NCI-H2171 treated with DMSO at 0.1 percent for 48 hours (cell line): ENCODE data around the gene LHPP.

Experiments used
- DNase-seq: peaks from one replicate; lab custom pipeline; 2025; lab: John Stamatoyannopoulos, UW

LHPP gene

DNA sequence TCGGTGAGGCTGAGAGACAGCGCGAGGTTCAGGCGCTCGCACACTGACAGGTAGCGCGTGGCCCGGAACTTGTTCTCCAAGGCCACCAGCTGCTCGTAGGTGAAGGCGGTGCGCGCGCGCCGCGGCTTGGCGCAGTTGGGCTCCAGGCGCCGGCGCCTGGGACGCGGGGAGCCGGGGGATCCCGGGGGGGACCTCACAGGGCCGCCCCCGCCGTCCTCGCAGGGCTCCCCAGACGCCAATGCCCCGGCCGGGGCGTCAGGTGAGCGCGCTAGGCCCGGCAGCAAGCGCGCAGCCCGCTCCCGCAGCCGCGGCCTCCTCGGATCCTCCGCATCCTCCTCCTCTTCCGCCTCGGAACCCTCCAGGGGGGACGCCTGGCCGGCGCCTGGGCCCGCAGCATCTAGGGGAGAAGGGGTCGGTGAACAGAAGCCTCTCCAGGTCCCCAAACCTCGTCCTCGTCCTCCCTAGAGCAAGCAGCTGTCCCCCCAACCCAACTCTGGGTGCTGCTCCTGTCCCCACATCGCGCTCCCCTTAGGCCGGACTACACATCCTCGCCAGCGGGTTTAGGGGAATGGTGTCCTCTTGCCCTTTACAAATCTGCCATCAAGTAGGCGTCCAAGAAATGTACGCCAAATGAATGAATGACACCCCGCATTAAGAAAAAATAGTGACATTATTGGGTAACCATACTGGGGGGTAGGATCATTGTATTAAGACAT is 13.7 kb upstream of the LHPP start:
- no peak for DNase-seq

- DNase-seq, result no peak
Measured at GRCh38 chr10:124448696-124449169, 12.9 kb upstream of the LHPP start.

DNA sequence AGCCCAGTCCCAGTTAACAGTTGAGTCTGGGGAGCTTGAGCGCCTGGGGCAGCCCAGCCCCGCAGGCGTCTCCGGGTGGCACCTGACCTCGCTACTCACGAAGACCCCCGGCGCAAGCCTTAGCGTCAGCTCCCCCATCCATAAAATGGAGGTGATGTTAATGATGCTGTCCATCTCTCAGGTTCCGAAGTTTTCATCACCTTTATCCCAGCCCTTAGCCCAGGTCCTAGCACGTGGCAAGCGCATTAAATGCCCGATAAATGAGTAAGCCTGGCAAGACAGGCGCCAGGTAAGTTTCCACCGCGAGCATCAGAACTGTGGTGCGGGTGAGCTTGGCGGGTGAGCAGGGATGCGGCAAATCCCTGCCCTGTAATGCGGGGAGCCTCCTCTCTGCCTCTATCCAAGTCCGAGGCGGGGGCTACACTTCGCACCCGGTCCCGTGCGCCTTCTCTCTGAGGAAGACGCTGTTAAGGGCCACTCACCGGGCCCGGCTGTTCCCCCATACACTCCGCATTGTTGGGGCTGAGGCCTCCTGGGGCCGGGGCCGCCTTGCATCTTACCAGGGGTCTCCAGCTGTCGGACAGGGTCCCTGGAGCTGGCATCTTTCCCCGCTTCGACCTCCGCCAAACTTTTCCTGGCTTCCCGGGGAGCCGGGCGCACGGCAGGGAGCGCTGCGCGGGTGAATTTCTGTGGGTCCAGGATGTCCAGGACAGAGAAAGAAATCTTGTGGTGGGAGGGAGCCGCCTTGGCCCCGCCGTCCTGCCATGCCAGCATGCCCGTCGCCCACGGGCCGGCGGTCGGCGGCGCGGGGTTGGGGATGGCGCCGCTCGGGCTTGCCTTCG is 12.2 kb upstream of the LHPP start:
- no peak for DNase-seq

GRCh38 chr10:124450012-124450782 is 11.4 kb upstream of the LHPP start, which contains the start of gene NKX1-2:
Gene NKX1-2 (minus strand): TSS chr10:124450035. CDS start chr10:124449943, 92 bp downstream.
- peak; percentile 31 for DNase-seq

- DNase-seq, result no peak
Measured at GRCh38 chr10:124450783-124451057, 10.9 kb upstream of the LHPP start.

- DNase-seq, result no peak
Measured at GRCh38 chr10:124451276-124451675, 10.3 kb upstream of the LHPP start.

GRCh38 chr10:124453960-124454610 is 7.5 kb upstream of the LHPP start:
- no peak for DNase-seq

DNA sequence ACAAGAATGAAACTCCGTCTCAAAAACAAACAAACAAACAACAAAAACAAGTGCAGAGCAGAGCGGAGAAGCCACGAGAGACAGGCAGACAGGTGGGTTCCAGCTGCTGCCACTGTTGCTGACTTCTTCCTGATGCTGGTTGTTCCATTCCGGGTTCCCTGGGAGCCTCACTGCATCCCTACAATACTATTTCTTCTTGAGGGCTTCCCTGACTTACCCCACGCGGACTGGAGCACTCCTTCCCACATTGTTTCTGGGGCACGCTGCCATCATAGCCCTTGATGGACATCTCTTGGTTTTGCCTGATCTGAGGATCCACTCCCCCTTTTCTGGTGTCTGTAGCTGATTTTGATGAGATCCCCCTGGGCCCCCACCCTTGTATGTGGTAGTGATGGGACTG is 6.2 kb upstream of the LHPP start:
- DNase-seq, result no peak

DNA sequence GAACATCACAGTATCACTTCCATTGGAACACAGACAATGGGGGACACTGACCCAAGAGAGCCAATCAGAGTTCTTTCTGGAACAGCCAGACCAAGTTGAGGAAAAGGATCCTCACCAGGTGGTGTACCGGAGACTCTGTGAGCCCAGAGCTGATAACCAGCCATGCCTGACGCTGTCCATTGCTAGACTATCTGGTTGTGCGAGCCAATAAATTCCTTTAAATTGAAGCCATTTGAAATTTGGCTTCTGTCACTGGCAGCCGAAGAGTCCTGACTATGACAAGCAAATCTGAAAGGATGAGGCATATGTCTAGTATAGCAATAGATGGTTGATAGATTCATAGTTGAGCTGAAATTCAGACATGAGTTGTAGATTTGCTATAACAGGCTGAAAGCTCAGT is 3.1 kb upstream of the LHPP start:
- DNase-seq, result no peak

- no peak for DNase-seq
Measured at GRCh38 chr10:124458889-124459288, 2.7 kb upstream of the LHPP start.

DNA sequence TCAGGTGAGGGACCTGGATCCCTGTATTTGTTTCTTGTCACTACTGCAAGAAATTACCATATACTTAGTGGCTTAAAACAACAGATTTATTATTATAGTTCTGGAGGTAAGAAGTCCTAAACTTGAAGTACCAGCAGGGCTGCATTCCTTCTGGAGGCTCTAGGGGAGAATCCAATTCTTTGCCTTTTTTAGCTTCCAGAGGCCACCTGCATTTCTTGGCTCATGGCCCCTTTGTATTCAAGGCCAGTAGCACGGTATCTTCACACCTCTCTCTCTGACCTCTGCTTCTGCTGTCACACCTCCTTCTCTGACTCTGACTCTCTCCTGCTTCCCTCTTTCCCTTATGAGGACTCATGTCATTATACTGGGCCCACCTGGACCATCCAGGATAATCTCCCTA is 2.2 kb upstream of the LHPP start:
- no peak for DNase-seq

- DNase-seq, result no peak
Measured at GRCh38 chr10:124460144-124460543, 1.5 kb upstream of the LHPP start.

DNA sequence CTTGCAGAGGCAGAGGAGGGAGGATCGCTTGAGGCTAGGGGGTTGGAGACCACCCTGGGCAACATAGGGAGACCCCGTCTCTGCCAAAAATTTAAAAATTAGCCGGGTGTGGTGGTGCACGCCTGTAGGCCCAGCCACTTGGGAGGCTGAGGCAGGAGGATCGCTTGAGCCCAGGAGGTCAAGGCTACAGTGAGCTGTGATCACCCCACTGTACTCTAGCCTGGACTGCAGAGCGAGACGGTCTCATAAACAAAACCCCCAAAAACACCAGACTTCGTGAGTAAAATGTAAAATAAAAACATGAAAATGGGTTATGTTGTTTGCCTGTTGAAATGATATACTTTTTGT is 699 bp downstream of the LHPP start:
- DNase-seq, result no peak

DNA sequence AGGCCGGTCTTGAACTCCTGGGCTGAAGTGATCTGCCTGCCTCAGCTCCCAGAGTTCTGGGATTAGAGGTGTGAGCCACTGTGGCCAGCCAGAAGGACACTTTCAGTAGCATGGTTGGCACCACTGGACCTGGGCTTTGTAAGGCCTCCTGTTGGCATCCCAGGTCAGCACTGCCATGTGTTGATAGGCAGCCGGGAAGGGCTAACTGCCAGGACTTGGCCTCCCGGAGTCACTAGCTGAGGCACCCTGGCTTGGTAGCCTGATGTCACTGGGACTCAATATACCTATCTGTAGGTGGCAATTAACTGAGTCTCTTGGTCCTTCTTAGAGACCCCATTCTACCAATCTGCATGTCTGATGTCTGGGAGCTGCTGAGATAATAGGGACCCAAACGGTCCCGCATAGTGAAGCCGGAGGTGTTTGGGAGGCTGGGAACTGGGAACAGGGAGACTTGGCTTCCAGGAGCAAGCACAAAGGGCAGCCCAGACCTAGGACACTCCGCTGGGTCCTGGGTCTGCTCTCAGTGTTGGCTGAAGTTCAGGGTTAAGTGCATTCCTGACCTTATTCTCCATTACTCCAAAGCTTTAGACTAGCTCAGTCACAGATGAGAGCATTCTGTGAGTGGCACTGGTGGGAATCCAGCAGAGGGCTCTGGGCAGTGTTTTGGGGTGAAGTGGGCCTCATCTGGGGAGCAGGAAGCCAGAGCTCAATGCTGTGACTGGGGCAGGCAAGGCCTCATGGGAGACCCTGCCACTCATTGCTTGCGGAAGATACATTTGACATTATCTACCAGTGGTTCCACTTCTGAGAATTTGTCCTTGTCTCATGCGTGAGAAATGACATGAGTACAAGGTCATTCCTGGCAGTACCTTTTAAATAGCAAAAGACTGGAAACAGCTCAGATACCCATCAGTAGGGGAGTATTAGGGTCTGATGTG is 2.7 kb downstream of the LHPP start:
- no peak for DNase-seq

DNA sequence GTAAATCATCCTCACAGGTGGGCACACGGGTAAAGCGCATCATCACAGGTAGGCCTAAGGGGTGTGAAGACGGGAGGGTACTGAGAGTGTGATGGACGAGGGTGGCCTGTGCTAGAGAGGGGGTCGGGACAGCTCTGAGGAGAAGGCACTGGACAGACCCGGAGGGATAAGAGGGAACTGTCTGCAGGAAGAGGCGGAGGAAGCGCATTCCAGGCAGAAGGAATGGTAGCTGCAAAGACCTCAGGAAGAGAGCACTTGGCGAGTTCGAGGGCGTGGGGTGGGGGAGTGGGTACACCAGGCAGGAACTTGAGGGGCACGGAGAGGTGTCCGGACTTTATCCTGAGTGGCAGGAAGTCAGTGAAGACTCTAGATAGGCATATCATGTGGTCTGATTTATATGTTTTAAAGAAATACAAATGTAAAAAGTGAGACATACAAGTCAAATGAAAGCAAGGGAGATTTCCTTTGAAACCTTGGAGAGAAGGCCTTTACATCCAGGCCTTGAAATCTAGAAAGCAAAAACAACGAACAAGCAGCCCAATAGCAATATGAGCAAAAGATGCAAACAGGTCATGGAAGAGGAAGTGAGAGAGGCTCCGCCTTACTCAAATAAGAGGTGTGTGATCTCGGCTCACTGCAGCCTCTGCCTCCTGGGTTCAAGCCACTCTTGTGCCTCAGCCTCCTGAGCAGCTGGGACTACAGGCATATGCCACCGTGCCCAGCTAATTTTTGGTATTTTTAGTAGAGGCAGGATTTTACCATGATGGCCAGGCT is 3.6 kb downstream of the LHPP start:
- DNase-seq, result no peak

- no peak for DNase-seq
Measured at GRCh38 chr10:124465777-124466488, 4.3 kb downstream of the LHPP start.

DNA sequence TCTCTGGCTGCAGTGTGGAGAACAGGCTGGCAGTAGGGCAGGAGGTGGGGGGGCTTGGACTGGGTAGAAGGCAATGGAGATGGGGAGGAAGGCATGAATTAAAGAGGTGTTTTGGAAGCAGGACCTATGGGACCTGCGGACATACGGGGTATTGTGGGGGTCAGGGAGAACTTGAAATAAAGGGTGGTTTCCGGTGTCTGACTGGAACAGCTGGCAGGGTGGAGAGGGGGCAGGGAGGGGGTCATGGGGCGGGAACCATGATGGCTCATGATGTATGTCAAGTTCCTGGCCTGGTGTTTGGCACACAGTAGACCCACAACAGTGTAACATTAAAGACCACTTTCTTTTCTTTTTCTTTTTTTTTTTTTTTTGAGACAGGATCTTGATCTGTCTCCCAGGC is 5.5 kb downstream of the LHPP start:
- DNase-seq, result no peak

GRCh38 chr10:124468624-124469023 is 7.0 kb downstream of the LHPP start:
- no peak for DNase-seq

GRCh38 chr10:124469956-124470484 is 8.4 kb downstream of the LHPP start:
- DNase-seq, result no peak
